ENCODE data around the gene SLC22A15.

DNA sequence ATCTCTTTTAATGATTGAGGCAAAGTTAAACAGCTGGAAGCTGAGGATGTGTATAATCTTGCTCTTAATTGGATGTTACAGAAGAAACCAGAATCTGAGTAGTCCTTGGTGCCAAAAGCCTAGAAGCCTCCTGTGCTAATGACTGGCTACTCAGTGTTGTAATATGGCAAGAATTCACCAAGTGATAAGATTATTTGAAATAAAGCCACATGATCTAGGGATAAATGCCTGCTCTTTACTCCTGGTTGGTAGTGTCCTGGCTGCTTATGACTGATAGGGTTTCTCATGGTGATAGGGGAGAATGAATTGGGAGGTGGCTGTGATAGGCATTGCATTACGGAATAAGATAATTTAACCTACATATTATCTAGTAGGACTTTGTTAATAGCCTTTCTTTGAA, 121.3 kb downstream of the SLC22A15 start:
- TF ChIP-seq, protein P1, sequence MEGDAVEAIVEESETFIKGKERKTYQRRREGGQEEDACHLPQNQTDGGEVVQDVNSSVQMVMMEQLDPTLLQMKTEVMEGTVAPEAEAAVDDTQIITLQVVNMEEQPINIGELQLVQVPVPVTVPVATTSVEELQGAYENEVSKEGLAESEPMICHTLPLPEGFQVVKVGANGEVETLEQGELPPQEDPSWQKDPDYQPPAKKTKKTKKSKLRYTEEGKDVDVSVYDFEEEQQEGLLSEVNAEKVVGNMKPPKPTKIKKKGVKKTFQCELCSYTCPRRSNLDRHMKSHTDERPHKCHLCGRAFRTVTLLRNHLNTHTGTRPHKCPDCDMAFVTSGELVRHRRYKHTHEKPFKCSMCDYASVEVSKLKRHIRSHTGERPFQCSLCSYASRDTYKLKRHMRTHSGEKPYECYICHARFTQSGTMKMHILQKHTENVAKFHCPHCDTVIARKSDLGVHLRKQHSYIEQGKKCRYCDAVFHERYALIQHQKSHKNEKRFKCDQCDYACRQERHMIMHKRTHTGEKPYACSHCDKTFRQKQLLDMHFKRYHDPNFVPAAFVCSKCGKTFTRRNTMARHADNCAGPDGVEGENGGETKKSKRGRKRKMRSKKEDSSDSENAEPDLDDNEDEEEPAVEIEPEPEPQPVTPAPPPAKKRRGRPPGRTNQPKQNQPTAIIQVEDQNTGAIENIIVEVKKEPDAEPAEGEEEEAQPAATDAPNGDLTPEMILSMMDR (IDR thresholded peaks at IDR 0.05) = no peak
- TF ChIP-seq POLR2A (IDR thresholded peaks at IDR 0.05) = no peak

All from testis (tissue), 2 donors.